GM18508 (cell line): ENCODE results near the gene CD9.

ENCODE experiments used
- ATAC-seq: cut with Tn5 transposase; IDR thresholded peaks from one replicate; pipeline ENCODE4 v1.9.1; 2021; ENCODE audit warnings: moderate number of reproducible peaks; ENCODE audit not compliant: insufficient read depth, unreplicated experiment

CD9 gene

DNA sequence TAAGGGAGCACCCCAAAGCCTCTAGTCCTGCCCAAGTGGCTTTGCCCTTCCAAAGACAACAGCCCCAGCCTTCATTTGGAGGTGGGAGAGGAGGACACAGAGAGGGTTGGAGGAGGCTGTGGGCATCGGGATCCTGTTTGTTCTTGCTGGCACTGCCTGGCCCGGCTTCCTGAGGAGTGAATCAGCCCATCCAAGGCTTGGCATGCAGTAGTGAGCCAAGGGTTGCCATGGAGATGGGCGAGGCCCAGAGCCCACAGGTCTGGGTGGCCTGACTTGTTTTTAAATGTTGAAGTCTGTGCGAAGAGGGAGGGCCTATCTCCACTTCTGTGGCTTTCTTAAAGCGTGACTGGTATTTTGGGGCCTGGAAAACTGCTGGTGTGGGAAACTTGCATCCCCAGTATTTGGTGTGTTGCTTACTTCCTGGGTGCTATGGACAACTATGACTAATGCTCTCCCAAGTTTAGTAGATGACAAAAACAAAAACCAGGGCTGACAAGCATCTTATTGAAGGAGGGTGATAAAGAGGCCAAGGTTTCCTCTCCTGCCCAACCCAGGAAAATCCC is 15.8 kb downstream of the CD9 start:
- ATAC-seq, result no peak

DNA sequence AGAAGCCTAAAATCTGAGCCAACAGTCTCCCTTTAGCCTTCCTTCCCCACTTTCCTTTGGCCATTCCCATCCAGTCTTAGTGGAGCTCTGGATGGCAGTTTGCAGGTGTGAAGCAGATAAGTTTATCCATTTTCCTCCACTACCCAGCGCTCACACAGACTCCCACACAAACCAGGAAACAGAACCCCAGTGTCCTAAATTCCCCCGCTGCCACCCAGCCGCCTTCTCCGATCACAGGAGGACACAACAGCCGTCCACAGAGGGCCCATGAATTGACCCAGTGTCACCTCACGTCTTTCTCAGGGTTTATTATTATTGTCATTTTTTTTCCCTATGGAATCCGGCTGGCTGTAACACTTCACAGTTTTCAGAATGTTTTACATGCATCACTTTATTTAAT is 16.4 kb downstream of the CD9 start:
- no peak for ATAC-seq

DNA sequence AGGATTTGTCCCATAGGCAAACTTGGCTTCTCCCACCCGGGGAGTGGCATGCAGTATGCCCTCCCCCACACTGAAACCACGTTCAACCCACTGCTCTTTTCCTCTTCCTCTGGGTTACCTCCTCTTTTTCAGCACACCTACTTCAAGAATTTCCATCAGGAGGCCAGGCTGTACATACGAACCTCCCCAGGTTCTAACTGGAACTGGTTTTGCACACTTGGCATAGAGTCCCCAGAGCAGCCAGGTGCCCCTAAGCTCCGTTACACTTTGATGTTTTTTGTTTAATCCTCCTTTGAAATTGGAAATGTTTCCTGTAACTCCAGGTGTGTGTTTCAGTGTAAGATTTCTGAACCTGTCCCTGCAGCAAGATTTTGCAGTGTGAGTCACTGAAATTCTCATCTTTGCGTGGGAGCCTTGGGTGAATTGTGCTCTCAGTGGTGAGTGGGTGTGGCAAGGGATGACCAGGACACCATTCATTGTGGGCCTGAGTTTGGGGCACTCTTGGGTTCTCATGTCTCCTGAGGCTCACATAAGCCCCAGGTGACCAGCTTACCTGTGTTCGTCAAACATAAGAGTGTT is 18.2 kb downstream of the CD9 start:
- no peak for ATAC-seq

DNA sequence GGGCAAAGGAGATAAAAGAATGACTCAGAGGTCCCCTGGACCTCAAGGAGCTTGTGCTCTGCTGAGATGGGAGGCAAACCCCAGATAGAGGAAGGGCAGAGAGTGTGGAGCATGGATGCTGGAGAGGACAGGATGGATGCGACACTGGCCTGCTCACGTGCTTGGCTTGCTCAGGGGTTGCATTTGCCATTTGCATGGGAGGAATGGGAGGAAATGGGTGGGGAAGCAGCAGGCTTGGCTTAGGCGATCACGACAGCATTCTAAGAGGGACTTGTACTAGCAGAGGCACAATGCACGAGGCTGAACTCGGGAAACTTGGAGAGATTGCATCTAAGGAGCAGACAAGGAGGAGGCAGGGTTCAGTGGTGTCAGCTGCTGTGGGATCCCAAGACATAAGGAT is 19.8 kb downstream of the CD9 start:
- no peak for ATAC-seq

DNA sequence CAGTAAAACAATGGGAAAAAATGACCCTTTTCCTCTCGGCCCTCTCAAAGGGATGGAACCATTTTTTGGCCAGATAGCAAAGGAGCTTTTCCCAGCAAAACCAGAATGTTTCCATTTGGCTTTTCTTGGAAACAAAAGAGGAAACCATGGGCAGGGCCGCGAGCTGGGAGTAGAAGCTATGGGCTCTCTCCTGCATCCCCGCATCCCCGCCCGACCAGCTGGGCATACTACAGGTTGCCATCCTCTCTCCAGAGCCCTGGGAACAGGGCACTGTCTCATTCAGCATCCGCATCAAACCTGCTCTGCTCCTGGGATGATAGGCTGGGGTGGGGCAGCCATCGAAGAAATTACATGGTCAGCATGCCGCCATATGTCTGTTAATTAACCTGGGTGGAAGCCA is 20.9 kb downstream of the CD9 start:
- no peak for ATAC-seq

DNA sequence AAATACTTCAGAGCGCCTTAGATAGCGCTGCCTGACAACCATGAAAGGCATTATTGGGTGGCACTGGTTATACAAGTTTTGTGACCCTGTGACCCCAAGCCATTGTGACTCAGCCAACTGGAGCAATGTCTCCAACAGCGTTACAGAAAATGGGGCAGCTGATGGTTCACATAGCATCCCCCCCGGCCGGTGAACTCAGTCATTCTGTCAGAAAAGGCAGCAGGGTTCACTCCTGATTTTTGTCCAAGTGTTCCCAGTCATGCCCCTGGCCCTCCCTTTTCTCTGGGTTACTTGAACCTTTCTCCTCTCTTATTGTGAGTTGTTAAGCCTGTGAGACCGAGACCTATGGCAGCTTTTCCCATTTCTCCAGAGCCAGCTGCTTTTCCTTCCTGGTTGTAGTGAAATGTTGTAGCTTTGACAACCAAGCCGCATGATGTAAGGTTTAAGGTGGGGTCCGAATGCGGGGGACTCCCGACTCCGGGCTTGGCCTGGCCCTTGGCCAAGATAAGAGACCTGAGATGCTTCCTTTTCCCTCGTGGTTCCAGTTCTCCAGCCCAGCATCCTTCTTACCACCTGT is 22.0 kb downstream of the CD9 start:
- ATAC-seq, result no peak

DNA sequence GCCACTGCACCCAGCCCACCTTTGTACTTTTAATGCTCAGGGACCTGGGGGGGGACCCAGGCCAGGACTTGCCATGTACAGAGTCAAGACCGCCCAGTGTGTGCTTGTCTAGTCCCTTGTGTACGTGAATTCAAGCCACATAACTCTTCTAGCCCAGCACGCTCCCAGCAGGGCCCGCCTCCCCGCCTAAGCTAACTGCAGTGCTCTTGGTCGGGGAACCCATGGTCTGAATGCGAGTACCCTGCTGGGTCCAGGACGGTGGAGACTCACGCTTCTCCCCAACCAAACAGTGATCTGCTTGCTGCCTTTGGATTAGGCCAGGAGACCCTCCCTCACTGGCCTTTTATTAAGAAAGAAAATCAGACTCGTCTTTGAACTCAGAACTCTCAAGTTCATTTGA is 23.3 kb downstream of the CD9 start:
- ATAC-seq, result no peak

DNA sequence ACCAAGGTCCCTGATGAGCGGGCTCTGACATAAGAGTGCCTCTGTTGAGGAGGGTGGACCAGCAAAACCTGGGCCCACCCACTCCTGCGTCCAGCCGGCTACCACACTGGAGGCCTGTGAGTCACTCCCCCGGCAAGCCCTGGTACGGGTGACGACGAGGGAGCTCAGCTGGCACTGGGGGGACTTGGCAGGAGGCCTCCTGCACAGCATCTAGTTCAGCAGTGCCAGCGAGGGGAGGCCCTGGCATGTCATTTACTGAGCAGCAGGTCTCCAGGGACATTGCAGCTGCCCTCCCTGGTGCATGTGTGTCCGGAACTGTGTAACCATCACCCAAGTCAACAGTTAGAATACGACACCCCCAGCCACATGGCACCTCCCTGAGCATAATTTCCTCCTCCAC is 24.4 kb downstream of the CD9 start:
- ATAC-seq, result no peak

DNA sequence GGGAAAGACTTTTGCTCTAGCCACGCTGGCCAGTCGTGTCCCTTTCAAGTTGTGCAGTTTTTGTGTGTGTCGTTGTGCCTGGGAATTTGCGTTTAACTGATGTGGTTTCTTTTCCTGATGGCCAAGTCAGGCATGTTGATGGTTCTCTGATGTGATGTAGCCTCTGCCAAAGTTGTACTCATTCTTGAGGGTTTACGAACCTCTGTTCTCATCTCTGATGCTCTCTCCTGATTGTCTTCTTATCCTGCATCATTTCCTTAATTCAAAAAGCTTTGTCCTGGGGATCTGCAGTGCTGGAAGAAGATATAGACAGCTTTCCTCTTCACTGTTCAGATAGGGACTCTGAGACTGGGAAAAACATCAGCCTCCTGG is 25.4 kb downstream of the CD9 start:
- no peak for ATAC-seq

DNA sequence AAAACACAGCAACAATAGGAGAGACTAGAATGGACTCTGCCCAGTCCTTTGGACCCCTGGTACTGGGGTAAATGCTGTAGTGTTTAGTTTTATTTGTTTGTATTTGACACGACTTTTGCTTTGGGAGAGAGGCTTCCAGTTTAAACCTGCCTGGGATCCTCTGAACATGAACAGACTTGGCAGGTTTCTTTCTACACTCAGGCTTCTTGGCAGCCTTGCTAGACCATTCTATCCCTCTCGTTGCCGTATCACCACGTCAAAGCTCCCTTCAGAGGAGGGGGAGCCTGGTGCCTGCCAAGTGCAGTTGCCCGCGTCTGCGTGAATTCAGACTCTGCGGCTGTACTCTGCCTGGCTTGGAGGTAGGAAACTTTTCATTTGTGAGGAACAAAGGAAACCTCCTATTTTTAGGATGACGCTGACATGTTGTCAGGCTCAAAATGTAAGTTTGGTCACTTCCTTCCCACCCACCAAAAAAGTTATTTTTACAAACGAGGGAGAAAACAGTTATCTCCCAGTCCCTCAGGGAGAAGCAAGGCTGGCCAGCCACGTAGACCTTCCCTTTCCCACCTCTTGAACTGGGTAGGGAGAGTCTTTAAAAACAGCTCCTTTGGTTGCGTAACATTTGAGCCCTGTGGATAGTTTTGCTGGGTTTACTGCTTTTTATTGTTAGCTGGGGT is 25.9 kb downstream of the CD9 start:
- ATAC-seq, result no peak

DNA sequence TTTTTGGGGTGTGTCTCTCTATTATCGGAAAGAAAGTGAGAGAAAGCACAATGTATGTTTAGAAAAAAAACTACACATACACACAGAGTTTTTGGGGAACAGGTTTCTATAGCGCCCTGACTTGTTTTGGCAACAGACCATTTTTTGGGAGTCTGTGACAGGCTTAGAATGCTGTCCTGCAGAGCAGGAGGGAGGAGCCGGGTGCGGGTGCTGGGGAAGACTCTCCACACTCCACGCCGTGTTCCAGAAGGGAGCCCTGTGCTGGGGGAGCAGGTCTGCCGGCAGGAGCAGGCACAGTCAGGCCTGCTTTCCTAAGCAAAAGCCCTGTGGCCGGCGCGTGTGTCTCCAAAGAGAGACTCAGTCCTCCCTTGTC is 26.5 kb downstream of the CD9 start:
- no peak for ATAC-seq

DNA sequence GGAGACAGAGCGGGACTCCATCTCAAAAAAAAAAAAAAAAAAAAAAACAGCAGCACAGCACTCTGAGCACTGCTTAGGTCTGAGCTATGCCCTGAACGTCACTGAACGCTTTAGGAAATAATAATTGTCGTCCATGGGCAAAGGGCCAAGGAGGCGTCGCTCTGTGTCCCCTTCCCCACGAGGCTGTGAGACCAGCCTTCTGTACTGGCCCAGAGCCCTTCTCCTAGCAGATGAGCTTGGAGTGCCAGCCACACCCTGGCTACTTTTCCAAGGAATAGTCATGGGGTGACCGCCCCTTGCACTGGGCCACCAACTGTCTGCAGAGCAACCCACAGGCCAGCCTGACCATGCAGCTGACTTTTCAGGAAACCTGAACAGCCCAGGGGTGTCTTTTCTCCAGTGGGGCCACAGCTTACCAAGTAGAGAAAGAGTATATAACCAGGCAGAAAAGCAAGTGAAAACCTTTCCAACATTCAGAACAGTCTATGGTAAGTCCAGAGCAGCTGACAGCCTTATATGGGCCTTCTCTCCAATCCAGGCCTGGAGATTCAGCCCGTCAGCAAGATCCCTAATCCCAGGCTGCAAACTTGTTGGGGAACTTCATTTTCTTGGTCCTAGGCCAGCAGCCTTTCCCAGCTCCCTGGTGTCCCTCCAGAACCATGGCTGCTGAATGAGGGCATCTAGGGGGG is 28.5 kb downstream of the CD9 start:
- ATAC-seq, result no peak

DNA sequence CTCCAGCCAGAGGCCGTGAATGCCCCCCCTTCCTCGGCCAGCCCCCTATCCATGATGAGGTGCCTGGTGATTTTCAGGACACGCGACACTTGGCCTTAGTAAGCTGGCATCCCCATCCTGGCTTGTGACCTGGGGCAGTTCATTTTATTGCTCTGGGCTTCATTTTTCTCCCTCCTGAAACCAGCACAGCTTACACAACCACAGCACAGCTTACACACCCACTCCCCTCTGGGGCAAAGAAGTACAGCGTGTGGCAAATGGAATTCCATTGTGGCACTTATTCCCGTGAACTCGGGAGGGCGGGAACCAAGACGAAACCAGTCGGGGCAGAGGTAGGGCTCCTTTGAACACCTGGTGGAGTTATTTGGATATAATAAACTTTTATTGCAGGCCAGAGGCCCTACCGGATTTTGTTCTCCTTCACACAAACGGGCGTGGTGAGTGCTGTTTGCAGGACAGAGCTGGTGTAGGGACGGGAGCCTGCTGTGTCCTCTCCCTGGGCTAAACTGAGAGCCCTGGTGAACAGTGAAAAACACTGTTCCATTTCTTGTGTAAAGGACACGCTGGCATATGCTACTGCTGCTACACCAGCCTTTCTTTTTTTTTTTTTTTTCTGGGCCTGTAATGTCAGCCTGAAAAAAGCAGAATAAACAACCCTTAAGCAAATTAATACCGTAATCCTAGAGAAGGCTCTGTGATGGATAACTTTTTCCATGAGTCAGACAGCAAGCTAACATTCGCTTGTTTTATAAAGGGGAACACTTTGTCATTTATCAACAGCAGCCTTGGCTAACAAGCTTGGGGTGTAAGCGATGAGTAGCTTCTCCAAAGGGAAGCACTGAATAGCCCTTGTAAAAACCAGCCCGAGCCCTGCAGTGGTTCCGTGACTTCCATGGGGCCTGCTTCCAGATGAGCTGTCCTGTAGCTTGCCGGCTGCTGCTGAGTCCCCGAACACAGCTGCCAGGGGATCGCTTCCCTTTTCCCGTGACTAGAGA is 29.3 kb downstream of the CD9 start:
- ATAC-seq, result no peak

DNA sequence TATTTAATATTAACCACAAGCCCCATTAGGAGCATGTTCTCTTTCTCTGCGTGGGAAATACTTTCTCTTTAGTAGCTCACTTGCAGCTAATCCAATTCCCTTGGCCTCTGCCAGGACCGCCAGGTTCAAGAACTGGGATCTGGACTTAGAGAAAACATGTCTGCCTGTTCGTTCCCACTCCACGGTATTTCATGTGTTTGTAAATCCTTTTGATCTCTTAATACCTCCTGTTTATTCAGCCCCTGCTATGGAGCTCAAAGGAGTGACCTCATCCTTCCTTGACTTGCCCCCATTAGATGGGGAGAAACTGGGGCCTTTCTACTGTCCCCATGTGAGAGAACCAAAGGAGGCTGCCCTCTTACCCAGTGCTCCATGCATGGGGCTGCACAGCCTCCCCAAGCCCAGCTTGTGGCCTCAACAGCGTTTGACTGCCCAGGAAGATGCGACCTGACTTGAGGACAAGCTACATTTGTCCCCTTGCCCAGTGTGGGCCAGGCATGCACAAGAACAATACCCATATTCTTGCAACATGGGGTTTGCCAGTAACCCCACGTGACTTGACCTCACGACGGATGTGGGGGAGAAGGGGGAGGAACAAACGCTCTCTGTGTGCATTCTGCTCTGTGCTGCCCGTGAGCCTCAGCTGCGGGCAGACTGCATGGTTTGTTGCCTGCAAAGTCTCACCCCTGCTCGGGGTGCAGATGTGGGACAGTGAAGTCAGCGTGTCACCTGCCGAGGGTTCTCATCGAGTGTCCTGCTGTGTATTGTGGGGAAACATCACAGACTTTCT is 30.3 kb downstream of the CD9 start:
- no peak for ATAC-seq

DNA sequence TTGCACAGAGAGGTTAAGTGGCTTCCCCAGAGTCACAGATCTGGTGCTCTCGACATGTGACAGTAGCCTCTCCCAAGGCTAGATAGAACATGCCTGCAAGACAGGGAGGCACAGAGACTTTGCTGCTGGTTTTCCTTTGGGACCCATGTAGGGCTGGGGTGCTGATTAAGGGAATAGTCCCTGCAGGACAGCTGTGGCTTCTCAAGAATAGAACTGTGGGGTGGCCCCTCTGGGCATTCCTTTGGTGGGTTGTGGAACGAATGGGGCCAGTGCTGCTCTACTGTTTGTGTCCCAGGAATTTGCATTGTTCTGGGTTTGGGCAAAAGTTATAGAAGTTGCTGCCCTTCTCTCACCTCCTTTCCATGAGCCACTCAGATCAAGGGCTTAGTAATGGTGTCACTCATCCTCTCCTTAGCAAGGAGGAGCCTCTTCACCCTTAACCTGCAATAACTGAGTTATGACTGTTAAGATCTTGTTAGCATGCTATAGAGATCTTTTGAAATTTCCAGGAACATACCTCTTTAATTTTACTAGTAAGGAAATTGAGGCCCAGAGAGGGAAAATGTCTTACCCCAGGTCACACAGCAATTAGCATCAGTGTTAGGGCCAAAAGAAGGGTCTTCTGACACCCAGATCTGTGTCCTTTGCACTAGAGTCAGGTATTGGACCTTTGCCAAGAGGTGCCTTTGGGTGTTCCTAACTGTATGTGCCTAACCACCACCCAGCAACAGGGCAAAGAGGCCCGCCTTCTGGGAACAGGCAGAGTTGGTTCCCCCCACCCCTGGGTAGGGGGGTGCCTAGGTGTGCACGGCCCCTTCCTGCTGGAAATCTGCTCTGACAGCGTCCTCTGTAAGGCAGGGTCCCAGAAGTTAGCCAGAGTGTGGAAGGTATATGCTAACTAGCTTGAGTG is 31.4 kb downstream of the CD9 start:
- ATAC-seq, result no peak

DNA sequence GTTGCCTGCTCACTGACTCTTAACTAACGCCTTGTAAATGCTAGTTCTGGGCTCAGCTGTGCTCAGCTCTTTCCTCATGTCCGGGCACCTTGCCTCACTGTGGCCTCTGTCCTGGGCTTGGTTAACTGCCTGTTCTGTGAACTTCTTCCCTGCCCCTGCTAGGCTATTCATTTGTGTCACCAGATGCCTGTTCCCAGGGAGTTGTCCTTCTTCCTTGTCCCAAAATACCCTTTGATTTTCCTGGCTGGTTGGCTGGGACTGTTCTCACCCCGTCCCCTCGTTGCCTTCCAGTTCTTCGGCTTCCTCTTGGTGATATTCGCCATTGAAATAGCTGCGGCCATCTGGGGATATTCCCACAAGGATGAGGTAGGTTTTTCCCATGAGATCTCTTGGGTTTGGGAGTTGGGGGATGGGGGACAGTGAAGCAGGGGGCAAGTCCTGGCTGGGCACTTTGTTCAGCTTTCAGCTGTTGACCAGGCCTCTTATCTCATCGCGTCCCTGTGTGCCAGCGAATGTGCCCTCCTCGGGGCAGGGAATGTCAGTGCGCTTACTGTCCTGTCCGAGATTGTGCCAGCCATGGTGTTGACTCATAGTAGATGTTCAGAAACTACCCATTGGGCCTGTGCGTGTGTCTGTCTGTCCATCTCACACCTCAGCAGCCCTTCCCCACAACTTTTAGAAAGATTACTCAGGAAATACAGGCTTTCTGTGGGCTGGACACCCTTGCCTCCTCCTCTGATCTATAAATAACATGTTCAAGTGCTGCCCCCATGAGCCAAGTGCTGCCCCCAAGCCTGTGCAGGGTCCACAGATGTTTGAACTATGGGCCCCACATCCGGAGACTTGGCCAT is 33.1 kb downstream of the CD9 start:
- no peak for ATAC-seq

DNA sequence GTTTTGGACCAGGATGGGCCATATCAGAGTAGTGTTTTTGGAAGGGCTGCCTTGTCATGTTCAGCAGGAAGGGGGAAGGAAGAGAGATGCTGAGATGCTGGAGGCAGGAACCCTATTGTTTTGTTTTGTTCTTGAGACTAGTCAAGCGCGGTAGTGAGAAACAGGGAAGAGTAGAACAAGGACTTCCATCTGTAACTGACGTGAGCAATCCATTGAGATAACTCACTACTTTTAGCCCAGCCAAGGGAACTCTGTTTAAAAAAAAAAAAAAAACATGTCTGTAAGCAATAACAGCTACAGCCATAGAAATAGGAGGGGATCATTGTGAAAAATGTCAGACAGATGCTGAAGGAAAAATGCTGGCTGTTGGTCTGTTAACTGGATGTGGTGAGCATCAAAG is 34.0 kb downstream of the CD9 start:
- no peak for ATAC-seq

DNA sequence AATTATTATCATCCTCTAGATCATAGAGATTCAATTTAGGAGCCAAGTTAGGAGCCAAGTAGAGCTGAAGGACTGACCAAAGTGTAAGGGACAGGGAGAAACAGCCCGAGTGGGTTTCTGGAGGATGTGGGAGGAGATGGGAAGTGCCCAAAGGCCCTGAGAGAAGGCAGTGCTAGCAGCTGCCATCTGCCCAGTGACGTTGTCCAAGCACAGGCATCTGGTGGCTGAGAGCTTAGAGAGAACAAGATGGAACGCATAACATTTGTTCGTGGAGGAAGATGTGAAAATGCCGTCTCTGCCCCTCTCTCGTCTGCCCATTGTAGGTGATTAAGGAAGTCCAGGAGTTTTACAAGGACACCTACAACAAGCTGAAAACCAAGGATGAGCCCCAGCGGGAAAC is 34.7 kb downstream of the CD9 start:
- no peak for ATAC-seq
